DMS 273 (cell line): ENCODE data around the gene CENPA.
A peak's percentile ranks its signal among the peaks of the same experiment; 100 is the strongest.
"Not testable (repeated sequence)": the region's sequence is repeated elsewhere in the genome, so short reads cannot be mapped to it uniquely, and the experiment has no call there.

Experiments used
- DNase-seq: peaks from one replicate; lab custom pipeline; 2025; ENCODE audit not compliant: unreplicated experiment; lab: John Stamatoyannopoulos, UW

The CENPA gene

DNA sequence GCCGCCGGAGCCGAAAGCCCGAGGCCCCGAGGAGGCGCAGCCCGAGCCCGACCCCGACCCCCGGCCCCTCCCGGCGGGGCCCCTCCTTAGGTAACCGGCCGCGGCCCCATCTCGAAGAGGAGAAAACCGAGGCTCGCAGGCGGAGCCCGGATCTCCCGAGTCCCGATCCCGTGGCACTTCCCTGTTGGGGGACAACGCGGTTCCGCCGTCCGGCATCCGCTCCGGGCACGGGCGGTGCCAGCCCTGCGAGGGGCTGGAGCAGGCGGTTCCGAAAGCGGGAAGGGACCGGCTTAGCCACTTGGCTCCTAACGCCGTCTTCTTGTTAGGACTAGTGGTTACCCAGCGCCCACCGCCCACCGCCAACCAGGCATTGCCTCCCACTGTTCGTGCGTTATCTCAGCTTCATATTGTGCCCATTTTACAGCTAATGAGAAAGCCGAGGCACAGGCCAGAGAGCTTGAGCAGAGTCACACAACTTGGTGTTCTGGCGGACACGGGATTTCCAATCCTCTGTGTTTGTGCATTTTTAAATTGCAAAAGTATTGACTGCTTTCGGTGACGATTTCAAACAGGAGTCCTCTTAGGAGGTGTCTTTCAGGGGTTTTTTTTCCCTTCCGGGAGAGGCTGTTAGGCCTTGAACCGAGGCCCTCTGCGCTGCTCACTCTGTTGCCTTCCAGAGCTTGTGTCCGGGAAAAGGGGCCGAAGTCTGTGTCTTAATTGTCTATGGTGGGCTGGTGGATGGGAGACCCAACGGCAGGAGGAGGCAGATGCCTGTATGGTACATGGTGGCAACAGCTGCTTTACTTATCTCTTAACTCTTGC lies 562 bp downstream of the CENPA start:
- peak; percentile 67 for DNase-seq

DNA sequence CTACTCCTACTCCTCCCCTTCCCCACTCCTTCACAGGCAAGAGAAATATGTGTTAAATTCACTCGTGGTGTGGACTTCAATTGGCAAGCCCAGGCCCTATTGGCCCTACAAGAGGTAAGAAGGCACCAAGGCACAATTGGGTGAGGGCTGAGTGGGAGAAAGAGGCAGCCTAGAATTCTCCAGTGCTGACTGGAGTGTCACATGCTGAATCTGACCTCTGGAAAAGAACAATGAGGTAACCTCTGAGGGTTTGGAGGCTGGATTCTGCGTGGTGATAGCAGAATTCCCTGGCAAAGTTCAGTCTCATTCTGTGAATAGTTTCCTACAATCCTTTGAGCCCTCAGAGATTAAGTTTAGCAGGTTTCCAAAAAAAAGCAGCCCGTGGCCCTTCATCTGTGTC lies 6.9 kb downstream of the CENPA start:
- no peak for DNase-seq

DNA sequence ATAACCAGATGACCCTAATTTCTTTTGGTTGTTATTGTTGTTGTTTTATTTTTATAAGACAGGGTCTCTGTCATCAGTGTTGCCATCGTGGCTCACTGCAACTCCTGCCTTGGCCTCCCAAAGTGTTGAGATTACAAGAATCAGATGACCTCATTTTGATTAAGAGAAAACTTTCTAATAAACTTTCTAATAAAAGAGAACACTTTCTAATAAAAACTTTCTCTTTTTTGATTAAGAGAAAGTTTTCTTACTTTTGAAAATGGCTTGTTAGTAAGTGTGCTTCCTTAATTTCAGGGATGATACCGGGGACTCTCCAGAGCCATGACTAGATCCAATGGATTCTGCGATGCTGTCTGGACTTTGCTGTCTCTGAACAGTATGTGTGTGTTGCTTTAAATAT lies 7.7 kb downstream of the CENPA start:
- no peak for DNase-seq

DNA sequence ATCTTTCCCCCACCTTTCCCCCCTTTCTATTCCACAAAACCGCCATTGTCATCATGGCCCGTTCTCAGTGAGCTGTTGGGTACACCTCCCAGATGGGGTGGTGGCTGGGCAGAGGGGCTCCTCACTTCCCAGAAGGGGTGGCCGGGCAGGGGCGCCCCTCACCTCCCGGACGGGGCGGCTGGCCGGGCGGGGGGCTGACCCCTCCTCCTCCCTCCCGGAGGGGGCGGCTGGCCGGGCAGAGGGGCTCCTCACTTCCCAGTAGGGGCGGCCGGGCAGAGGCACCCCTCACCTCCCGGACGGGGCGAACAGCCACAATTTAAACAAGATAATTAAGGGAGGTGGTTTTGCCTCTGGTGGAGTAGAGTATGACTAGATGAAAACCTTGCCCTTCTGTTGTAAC lies 9.3 kb downstream of the CENPA start:
- DNase-seq = not testable (repeated sequence)

DNA sequence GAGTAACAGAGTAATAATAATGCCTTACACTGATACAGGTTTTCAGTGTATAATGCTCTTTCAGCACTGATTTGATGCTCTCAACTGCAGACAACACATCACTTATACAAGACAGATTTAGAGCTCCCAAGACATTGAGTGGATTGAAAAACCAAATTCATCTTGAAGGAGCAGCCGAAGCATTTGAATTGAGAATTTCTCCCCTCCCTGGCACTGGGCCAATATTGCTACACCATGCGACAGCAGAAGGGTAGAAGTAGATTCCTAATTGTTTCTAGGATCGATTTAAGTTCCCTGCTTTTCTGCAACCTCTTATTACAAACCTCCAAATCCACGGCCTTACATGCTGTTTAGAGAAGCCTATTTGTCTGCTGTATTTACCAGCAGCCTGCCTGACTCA lies 15.5 kb downstream of the CENPA start:
- no peak for DNase-seq

DNA sequence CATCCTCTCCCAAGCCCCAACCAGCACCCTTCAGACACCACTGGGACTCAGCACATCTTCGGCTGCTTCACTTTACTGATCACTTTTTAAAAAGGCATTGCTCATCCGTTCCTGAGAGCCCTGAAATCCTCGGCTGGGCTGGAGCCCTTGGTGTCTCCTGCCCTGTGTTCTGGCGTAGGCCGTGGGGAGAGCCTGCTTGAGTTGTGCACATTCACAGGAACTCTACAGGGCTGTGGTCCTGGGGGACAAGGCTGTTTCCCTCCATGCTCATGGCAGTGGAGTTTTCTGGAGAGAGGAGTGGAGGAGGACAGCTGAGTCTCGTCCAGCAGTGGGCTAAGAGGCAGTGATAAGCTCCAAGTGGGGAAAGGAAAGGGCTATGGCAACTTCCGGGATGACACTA lies 15.9 kb downstream of the CENPA start:
- DNase-seq = no peak

DNA sequence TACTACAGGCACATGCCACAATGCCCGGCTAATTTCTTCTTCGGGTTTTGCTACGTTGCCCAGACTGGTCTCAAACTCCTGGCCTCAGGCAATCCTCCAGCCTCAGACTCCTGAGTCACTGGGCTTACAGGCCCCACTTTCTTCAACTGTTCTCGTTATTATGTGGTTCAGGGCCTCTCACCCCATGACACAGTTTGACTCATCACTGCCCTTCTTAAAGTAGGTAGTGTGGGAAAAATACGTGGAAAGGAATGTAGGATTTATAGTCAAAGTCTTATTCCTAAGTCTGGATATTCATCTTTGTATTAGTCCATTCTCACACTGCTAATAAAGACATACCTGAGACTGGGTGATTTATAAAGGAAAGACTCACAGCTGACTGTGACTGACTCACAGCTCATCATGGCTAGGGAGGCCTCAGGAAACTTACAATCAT lies 19.4 kb downstream of the CENPA start:
- no peak for DNase-seq

DNA sequence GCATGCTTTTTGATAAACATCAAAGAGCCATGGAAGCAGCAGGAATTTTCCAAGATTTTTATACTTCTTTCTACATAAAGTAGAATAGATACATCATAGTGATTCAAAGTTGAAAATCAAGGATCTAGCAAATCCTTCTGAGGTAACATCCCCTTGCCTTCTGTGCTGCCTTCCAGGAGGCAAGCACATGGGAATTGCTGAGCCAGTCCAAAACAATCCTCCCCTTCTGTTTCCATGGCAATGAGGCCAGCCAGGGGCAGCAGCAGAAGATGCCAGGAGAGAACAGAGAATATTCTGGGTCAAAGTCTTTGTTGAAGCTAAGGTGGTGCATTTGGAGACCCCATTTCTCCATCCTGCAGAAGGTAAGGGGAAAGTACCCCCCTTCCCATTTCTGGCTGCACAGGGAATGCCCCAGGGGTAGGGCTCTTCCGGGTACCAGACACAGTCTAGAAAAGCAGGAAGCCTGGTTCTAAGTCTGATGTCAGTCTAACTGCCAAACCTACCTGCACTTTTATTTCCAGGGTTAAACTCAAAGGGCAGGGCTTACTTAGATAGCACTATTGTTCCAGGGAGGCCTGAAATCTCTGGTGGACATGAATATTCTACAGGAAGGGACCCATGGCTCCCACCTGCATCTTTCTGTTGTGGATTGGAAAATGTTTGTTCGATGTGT lies 22.1 kb downstream of the CENPA start:
- DNase-seq = peak; percentile 67

DNA sequence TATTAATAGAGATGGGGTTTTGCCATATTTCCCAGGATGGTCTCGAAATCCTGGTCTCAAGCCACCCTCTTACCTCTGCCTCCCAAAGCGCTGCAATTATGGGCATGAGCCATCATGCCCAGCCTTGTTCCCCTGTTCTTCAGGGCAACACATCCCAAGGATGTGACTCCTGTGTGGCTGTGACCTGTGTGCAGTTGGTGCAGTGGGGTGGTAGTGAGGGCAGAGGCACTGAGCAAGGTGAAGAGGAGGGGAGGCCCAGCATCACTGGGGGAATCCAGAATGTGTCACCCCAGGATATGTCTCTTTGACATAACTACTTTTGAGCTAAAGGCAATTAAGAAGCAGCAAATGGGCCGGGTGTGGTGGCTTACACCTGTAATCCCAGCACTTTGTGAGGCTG lies 23.4 kb downstream of the CENPA start:
- no peak for DNase-seq

DNA sequence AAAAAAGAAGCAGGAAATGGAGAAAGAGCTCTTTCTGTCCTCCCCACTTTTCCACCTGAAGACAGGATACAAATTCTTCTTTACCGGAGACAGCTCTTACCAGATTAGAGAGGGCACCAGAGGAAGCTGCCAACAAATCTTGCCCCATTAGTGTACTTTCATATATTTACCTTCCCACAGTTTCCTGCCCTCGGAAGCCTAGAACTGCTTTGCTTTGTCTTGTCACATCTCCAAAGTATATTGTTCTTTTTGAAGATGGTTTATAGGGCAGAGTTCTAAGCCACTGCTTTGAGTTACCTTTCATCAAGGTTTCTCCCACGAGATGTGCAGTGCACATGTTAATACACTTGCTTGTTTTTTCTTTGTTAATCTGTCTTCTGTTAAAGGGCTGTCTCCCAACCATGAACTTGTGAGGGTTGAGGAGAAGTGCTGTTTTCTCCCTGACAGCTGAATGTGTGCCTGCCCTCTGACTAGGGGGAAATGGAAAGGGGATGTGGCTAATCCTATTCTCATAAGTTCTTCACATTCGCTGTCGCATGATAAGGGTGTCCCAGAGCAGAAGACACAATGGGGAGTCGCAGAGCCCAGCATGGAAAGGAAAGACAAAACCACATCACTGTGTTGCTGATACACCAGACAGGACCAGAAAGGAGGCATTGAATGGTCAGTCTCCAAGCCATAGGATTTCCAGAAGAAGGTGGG lies 24.2 kb downstream of the CENPA start:
- DNase-seq = no peak

DNA sequence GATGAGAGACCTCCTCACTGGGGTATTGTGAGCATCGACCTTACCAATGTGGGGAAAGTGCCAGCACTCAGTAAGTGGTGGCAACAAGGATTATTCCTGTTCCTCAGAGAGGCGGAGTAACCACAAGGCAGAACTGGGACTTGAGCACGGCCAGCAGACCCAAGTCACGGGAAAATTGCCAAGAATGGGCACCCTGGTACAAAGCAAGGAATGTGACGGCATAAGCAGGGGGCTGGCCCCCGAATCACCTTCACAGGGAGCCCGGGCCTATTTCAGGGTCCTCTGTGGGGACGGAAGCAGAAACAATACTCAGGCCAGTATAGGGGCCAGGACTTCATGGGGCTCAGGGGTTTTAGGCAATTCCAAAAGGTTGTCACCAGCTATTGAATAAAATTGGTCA lies 25.4 kb downstream of the CENPA start:
- DNase-seq = no peak

DNA sequence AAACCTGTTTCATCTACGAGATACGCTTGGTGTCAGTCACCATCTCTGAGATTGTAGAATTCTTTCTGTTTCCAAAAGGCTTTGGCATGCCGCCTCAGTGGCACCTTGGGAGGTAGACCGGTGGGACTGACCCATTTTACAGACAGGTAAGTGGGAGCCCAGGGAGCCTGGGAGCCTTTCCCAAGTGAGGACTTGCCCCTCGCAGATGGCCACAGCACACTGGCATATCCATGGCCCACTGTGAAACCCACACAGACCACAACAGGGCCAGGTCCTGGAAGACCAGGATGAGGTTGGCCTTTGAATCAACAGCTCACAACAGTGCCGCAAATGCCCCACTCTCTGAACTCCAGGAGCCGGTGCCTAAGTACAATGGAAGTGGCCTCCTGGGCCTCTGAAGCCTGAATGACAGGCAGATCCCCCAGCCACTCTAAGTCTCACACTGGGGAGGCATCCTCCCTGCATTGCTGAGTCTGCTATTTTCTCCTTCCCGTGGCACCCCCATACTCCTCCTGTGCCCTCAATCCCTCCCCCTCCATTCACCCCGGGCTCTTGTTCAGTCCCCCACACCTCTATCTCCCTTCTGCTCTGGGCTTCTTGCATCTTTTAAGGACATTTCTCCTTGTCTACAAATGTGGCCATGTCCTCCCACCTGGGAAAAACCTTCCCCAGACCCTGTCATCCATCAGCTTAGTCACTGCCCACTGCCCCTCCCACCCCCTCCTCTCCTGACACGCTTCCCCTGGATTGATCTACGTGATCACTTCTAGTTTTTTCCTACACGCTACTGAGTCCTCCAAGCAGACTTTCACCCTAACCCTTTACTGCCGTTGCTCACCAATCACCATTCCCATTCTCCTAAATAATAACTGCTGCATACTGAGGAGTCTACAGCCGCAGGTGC lies 26.2 kb downstream of the CENPA start:
- no peak for DNase-seq

DNA sequence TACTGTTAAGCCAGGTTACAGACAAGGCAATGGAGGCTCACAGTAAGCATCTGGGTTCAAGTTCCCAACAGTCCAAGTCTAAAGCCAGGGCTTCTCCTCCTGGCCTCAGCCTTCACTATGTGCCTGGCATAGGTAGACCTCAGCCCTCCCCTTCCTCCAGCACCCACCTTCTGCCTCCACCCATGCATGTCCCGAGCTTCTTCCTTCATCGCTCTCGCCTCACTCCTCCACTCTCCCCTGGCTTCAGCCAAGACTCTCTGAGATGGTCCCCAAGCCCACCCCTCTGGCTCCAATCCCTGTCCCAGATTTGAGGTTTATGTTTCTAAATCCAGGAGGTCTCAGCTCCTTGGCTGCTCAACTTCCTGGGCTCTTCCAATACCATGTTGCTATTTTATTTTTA lies 26.9 kb downstream of the CENPA start:
- no peak for DNase-seq

DNA sequence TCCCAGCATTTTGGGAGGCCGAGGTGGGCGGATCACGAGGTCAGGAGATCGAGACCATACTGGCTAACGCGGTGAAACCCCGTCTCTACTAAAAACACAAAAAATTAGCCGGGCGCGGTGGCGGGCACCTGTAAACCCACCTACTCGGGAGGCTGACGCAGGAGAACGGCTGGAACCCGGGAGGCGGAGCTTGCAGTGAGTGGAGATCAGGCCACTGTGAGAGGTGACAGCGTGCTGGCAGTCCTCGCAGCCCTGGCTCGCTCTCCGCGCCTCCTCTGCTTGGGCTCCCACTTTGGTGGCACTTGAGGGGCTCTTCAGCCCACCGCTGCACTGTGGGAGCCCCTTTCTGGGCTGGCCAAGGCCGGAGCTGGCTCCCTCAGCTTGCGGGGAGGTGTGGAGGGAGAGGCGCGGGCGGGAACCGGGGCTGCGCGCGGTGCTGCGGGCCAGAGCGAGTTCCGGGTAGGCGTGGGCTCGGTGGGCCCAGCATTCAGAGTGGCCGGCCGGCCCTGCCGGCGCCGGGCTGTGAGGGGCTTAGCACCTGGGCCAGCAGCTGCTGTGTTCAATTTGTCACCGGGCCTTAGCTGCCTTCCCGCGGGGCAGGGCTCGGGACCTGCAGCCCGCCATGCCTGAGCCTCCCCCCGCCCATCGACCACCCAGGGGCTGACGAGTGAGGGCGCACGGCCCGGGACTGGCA lies 28.4 kb downstream of the CENPA start:
- DNase-seq = not testable (repeated sequence)

DNA sequence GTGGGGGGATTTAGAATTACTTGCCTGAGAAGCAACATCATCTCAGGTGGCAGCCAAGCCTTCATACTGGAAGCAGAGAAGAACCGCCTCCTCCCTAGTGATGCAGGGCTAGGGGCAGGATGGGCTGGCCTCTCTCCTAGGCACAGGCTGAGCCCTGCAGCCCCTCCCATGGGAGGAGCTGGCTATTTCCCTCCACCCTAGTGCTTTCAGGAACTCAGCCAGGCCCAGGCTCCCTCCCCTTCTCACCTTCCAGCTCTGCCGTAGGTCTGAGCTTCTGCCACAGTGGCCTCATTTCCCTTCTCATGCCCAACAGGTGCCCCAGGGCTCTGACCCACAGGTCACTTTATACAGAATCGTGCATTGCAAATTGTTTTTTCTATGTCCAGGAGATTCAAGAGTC lies 31.0 kb downstream of the CENPA start:
- DNase-seq = peak; percentile 32

DNA sequence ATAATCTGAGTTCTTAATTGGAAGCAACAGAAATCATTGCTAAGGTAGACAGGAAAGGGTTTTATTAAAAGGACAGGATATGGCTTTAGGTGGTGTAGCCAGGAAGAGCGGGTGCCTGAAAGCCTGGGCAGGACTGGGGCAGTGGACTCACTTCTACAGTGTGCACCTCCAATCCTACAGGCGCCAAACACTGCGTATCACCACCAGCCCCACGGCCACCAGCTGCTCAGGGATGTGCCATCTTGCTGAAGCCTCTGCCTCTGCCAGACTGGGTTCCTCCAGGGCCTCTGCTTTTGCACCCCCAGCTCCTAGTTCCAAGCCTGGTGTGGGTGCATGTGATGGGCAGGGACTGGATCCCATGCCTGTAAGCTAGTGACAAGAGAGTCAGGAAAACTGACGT lies 32.4 kb downstream of the CENPA start:
- no peak for DNase-seq

DNA sequence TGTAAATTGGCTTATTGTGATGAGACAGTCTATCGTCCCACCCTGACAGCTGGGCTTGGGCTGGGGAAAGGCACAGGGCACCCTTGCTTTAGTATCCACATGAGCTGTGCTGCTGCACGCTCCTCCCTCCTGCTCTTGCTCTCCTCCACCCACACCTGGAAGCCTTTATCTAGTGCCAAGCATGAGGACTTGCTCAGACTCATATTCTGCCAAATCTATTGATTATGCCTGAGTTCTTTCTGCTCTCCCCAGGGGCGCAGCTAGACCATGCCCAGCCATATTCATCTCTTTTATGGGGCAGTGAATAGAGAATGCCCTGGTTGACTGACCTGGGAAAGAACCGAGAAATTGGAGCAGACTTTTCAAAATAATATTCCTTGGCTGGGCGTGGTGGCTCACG lies 33.1 kb downstream of the CENPA start:
- DNase-seq = no peak

DNA sequence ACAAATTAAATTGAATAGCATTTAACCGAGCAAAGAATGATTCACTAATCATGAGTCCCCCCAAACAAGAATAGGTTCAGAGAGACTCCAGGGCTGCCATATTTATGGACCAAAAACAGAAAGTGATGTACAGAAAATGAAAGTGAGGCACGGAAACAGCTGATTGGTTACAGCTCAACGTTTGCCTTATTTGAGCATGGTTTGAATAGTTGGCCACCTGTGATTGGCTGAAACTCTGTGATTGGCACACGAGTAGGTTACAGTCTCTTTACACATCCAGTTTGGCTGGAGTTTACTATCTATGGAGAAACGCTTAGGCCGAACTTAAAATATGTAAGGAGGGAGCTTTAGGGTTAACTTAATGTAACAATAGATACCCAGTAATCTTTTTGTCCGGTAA lies 35.1 kb downstream of the CENPA start:
- DNase-seq = no peak

DNA sequence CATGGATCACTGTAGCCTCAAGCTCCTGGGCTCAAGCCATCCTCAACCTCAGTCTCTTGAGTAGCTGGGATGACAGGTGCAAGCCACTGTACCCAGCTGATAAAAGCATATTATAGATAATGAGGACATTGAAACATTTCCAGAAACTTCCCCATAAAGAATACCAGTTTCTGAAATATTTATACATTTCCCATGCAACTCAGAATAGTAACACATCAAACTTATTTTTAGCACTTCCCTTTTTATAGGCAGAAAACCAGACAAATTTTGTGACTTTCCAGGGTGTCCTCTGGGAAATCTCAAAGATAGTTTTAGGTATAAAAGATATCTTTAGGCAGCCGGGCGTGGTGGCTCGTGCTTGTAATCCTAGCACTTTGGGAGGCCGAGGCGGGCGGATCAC lies 37.0 kb downstream of the CENPA start:
- DNase-seq = no peak

DNA sequence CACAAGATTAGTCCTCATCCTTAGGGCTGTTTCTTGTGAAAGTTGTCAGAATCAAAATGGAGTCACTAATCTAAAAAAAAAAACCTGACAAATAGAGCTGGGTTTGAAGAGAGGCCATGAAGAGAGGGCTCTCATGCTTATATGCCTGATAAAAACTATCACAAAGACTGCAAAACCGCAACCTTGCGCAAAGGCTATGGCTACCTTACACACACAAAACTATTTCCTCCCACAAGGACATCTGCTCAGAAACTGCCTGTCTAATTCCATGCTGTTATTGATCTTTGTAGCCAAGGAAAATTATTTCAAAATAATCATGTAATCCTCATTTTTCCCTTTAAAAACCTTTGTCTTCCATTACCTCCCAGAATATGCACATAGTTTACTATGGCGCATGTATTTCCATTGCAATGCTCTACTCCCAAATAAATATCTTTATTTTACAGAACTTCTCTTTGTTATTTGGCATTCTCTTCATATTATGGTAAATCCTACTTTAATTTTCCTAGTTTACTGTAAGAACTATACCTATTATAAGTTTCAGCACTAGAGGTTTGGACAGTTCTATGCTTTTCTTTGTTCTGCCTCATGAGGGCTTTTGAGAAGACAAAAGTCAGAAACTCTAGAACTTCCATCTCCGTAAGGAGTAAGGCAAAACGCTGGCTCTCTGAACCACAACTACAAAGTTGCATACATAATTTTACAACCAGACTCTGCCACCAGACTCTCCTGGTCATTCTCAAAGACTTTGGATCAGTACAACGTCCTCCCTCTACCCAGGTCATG lies 52.5 kb downstream of the CENPA start:
- peak; percentile 24 for DNase-seq
